Epithelial cell of esophagus (primary cell): ENCODE results near the gene IFRD2.

Experiments
- DNase-seq: peaks from one replicate; pipeline ENCODE4 v3.0.0; 2010; ENCODE audit warnings: low read depth
- H3K4me3 ChIP-seq: 2 replicates; pipeline ENCODE4 v1.5.1; 2011; ENCODE audit warnings: mild to moderate bottlenecking, low read length, control low read depth
- CTCF ChIP-seq: IDR thresholded peaks from 2 replicates; pipeline ENCODE4 v1.5.1; 2011; ENCODE audit warnings: low read depth, mild to moderate bottlenecking, low read length, control low read depth, inconsistent platforms; ENCODE audit not compliant: insufficient read depth; ENCODE audit errors: missing control alignments

The IFRD2 gene

GRCh38 chr3:50295553-50296431 lies 3.6 kb upstream of the IFRD2 start:
- no peak for TF ChIP-seq CTCF
- no peak for DNase-seq
- H3K4me3 ChIP-seq = no peak overlapping the region

GRCh38 chr3:50294492-50295403 lies 2.5 kb upstream of the IFRD2 start:
- no peak for TF ChIP-seq CTCF

GRCh38 chr3:50294089-50294488 lies 1.9 kb upstream of the IFRD2 start:
- no peak overlapping the region for H3K4me3 ChIP-seq
- no peak for DNase-seq
- no peak for TF ChIP-seq CTCF

More at GRCh38 chr3:50294492-50295403, 2.5 kb upstream of the IFRD2 start:
- no peak overlapping the region for H3K4me3 ChIP-seq
- no peak for DNase-seq

- peak overlapping the region; percentile 96 for H3K4me3 ChIP-seq
- DNase-seq = no peak
Observed at GRCh38 chr3:50293079-50293801, 1.0 kb upstream of the IFRD2 start.

GRCh38 chr3:50290161-50290641 lies 2.0 kb downstream of the IFRD2 start:
- DNase-seq = no peak
- no peak overlapping the region for H3K4me3 ChIP-seq
- no peak for TF ChIP-seq CTCF

More at GRCh38 chr3:50293079-50293801, 1.0 kb upstream of the IFRD2 start:
- TF ChIP-seq CTCF = no peak

GRCh38 chr3:50289130-50289529 lies 3.1 kb downstream of the IFRD2 start:
- H3K4me3 ChIP-seq = no peak overlapping the region
- no peak for TF ChIP-seq CTCF
- no peak for DNase-seq
